GM12872 (cell line): ENCODE data around the gene HSPA12A.

Experiments used
- CTCF ChIP-seq: IDR thresholded peaks from 3 replicates; pipeline ENCODE4 v1.5.1; 2011; ENCODE audit warnings: low read depth, mild to moderate bottlenecking, low read length, moderate library complexity; ENCODE audit not compliant: insufficient read depth

The HSPA12A gene

DNA sequence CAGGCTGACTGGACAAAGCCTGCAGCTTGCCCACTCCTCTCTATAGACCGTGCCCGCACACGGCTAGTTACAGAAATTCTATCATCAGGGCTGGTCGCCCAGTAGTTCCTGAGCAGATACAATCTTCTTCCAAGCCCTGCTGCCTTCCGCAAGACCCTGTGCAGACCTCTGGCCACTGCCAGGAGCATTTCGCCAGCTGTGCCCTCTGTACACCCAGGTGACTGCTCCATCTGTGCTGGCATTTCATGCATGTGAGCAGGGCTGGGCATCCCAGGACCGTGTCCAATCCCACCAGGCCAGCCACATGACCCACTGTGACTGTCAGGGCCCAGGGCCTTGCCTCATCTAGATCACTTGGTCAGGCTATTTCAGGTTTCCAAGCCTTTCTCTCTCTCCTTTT is 36.9 kb downstream of the HSPA12A start:
- no peak for TF ChIP-seq CTCF

- TF ChIP-seq CTCF, result no peak
These were observed 37.4 kb downstream of the HSPA12A start for GRCh38 chr10:116704926-116705325.

DNA sequence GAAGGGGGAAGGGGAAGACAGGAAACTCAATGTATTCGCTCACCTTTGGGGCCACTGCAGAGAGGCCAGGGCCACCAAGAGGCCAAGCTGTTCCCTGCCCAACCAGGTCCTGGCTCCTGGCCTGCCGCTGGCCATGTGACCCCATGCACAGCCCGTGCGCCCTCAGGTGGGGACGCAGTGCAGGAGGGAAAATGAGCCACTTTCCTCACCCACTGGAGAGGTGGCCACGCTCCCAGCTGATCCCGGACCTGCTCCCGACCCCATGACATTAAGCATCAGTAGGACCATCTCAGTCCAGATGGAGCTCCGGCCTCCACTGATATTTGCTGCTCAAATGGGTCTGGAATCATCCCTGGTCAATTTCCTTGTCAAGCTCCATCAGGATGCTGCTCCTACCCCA is 40.2 kb downstream of the HSPA12A start:
- TF ChIP-seq CTCF, result no peak

DNA sequence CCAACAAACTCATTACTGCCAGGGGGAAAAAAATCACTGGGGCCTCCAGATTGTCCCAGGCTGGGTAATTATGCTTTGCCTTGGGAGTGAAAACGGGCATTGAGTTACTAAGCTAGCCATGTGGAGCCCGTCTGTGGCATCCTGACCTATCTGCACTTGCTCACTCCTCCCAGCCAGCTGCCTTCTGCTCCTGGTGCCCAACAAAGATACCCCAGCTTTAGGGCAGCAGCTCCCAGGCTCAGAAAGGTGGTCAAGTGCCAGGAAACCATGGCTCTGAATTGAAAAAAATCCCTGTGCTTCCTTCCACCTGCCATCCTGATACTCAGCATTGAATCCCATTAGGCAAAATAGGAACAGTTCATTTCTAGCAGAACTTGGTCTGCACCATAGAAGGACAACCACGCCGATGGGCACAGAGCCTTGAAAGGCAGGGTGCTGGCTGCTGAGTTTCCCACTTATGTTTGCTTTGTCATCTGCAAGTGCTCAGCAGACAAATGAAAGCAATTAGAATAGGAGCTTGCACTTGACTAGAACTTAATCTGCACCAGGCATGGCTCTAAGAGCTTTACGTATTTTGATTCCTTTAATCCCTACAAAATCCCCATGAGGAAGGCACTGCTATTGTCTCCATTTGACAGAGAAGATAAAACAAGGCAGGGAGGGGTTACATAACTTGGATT is 42.8 kb downstream of the HSPA12A start:
- no peak for TF ChIP-seq CTCF

GRCh38 chr10:116699049-116699448 is 43.3 kb downstream of the HSPA12A start:
- no peak for TF ChIP-seq CTCF

DNA sequence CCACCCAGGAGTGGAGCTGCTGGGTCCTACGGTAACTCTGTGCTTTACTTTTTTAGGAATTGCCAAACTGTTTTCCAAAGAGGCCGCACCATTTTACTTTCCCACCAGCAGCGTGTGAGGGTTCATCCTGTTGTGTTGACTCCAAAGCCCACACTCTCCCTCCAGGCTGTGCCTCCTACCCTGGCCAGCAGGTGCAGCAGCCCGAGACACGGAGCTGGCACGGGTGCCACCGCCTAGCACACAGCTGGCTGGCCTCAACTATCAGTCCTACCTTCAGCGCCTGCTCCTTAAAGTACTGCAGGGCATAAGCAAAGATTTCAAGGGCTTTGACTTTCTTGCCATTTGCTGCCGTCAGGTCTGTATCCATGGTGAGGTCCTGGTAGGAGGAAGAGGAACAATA is 44.0 kb downstream of the HSPA12A start:
- no peak for TF ChIP-seq CTCF

DNA sequence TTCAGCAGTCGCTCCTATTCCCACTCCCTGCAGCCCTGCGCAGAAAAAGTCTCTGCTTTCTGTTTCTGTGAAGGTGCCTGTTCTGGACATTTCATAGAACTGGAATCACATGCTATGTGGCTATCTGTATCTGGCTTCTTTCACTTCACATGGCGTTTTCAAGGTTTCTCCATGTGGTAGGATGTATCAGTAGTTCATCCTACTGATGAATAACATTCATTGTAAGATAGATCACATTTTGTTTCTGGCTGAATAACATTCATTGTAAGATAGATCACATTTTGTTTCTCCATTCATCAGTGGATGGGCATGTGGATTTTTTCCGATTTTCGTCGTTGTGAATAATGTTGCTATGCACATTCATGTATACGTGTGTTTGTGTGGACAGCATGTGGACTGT is 44.5 kb downstream of the HSPA12A start:
- TF ChIP-seq CTCF, result no peak
